ENCODE measurements around the gene USP3. TPM values are rescaled to one million over a fixed set of nuclear protein-coding genes. Genes with fewer than 3 reads are reported as not detected.

Gene USP3
- total RNA-seq, 1 experiment from 2014 or later, result 70.2 TPM

- no peaks in the 10 kb centered on the region for H3K9me3 Mint-ChIP-seq (ENCODE audit: unreplicated experiment)
- H3K27me3 Mint-ChIP-seq (ENCODE audit: insufficient read depth, unreplicated experiment), result no peaks in the 10 kb centered on the region
- DNase-seq (ENCODE audit: unreplicated experiment), result no peak
- no peaks in the 10 kb centered on the region for H3K36me3 Mint-ChIP-seq (ENCODE audit: insufficient read depth, unreplicated experiment)
- ChIA-PET POLR2A (interaction anchor here (0.6 to 14.2 kb wide), 10 partner anchors 9 to 484 kb away, joined by 3 to 366 read pairs (median 7); partner anchors contain the start of gene USP3), CTCF (interaction anchor here (0.6 to 2.8 kb wide), 6 partner anchors 8 to 205 kb away, joined by 3 to 14 read pairs (median 4); partner anchors contain the start of gene USP3)
- peaks cover 71% of the 10 kb centered on the region for H3K4me1 Mint-ChIP-seq (ENCODE audit: insufficient read depth, unreplicated experiment)
- H3K4me3 Mint-ChIP-seq (ENCODE audit: unreplicated experiment), result no peak overlapping the region
- intact Hi-C loops (cut with micrococcal nuclease), result no loop called here
- no peak overlapping the region for H3K27ac Mint-ChIP-seq (ENCODE audit: low read depth, unreplicated experiment)
- BruUV-seq (replicated peaks), result no TSS peak
- no peak for TF ChIP-seq CTCF (IDR thresholded peaks at IDR 0.05; ENCODE audit: unreplicated experiment)
Measured at GRCh38 chr15:63513271-63513670, 8.9 kb downstream of the USP3 start.

GRCh38 chr15:63513728-63514127, 9.3 kb downstream of the USP3 start:
- peaks cover 74% of the 10 kb centered on the region for H3K4me1 Mint-ChIP-seq (ENCODE audit: insufficient read depth, unreplicated experiment)
- H3K9me3 Mint-ChIP-seq (ENCODE audit: unreplicated experiment), result no peaks in the 10 kb centered on the region
- peak overlapping the region; percentile 94 for H3K27ac Mint-ChIP-seq (ENCODE audit: low read depth, unreplicated experiment)
- TF ChIP-seq CTCF (IDR thresholded peaks at IDR 0.05; ENCODE audit: unreplicated experiment), result no peak
- POLR2A ChIA-PET, result interaction anchor here (0.6 to 14.2 kb wide), 13 partner anchors 9 to 645 kb away, joined by 3 to 366 read pairs (median 5); partner anchors contain the start of gene USP3
- no TSS peak for BruUV-seq (replicated peaks)
- H3K4me3 Mint-ChIP-seq (ENCODE audit: unreplicated experiment), result no peak overlapping the region
- CTCF ChIA-PET, result interaction anchor here (0.6 to 2.8 kb wide), 6 partner anchors 8 to 205 kb away, joined by 3 to 14 read pairs (median 3); partner anchors contain the start of gene USP3
- intact Hi-C loops (cut with micrococcal nuclease), result no loop called here
- no peak for DNase-seq (ENCODE audit: unreplicated experiment)
- H3K27me3 Mint-ChIP-seq (ENCODE audit: insufficient read depth, unreplicated experiment), result no peaks in the 10 kb centered on the region
- H3K36me3 Mint-ChIP-seq (ENCODE audit: insufficient read depth, unreplicated experiment), result no peaks in the 10 kb centered on the region

GRCh38 chr15:63514531-63514943, 10.1 kb downstream of the USP3 start:
- no peaks in the 10 kb centered on the region for H3K27me3 Mint-ChIP-seq (ENCODE audit: insufficient read depth, unreplicated experiment)
- DNase-seq (ENCODE audit: unreplicated experiment), result peak; percentile 93
- no peaks in the 10 kb centered on the region for H3K36me3 Mint-ChIP-seq (ENCODE audit: insufficient read depth, unreplicated experiment)
- BruUV-seq (replicated peaks), result TSS peak; percentile 48
- peak overlapping the region; percentile 94 for H3K27ac Mint-ChIP-seq (ENCODE audit: low read depth, unreplicated experiment)
- intact Hi-C loops (cut with micrococcal nuclease), result no loop called here
- no peak for TF ChIP-seq CTCF (IDR thresholded peaks at IDR 0.05; ENCODE audit: unreplicated experiment)
- H3K4me3 Mint-ChIP-seq (ENCODE audit: unreplicated experiment), result peak overlapping the region; percentile 51
- POLR2A ChIA-PET, result interaction anchor here (0.7 to 14.2 kb wide), 13 partner anchors 8 to 579 kb away, joined by 3 to 366 read pairs (median 5); partner anchors contain the start of genes CIAO2A, RPS27L and USP3
- H3K9me3 Mint-ChIP-seq (ENCODE audit: unreplicated experiment), result no peaks in the 10 kb centered on the region
- peaks cover 73% of the 10 kb centered on the region for H3K4me1 Mint-ChIP-seq (ENCODE audit: insufficient read depth, unreplicated experiment)
- CTCF ChIA-PET, result interaction anchor here (0.7 to 2.8 kb wide), 3 partner anchors 9 to 85 kb away, joined by 3 to 14 read pairs (median 3); partner anchors contain the start of gene USP3

GRCh38 chr15:63517202-63517601, 12.8 kb downstream of the USP3 start:
- H3K36me3 Mint-ChIP-seq (ENCODE audit: insufficient read depth, unreplicated experiment), result peaks cover 4% of the 10 kb centered on the region
- H3K4me3 Mint-ChIP-seq (ENCODE audit: unreplicated experiment), result peak overlapping the region; percentile 31
- no TSS peak for BruUV-seq (replicated peaks)
- intact Hi-C loops (cut with micrococcal nuclease), result no loop called here
- H3K9me3 Mint-ChIP-seq (ENCODE audit: unreplicated experiment), result no peaks in the 10 kb centered on the region
- CTCF ChIA-PET, result interaction anchor here (2.1 kb wide), 2 partner anchors 11 to 51 kb away, joined by 6 to 14 read pairs; no protein-coding TSS in a partner anchor
- peak overlapping the region; percentile 28 for H3K27ac Mint-ChIP-seq (ENCODE audit: low read depth, unreplicated experiment)
- H3K27me3 Mint-ChIP-seq (ENCODE audit: insufficient read depth, unreplicated experiment), result no peaks in the 10 kb centered on the region
- DNase-seq (ENCODE audit: unreplicated experiment), result no peak
- H3K4me1 Mint-ChIP-seq (ENCODE audit: insufficient read depth, unreplicated experiment), result peaks cover 66% of the 10 kb centered on the region
- no peak for TF ChIP-seq CTCF (IDR thresholded peaks at IDR 0.05; ENCODE audit: unreplicated experiment)
- POLR2A ChIA-PET, result interaction anchor here (0.6 to 14.2 kb wide), 16 partner anchors 13 to 576 kb away, joined by 3 to 366 read pairs (median 3); partner anchors contain the start of genes FBXL22 and USP3

Measured in MCF 10A (cell line).